HCT116 (cell line): ENCODE results near the gene FMO4. TPM values are rescaled to one million over a fixed set of nuclear protein-coding genes. Genes with fewer than 3 reads are reported as not detected.

Experiments
- ATAC-seq: fragments of 200-7000 bp; cut with Tn5 transposase; 2 replicates; pipeline ENCODE4 v1.9.1; 2020; ENCODE audit warnings: mild to moderate bottlenecking, moderate library complexity
- BruUV-seq: library from RNA; stranded (reverse); fragments of 400-500 nt; replicated peaks from 2 replicates; lab custom pipeline; 2021; lab: Mats Ljungman, UMichigan
- CTCF ChIA-PET: fragments of 300-600 bp; sonication (Branson Sonifier 250); formaldehyde crosslinking; loops from one replicate; lab custom pipeline; 2021; ENCODE audit warnings: antibody characterized with exemption; lab: Charles Lee
- POLR2A ChIA-PET: fragments of 300-600, 350-600 bp; sonication (Branson Sonifier 250); formaldehyde crosslinking; loops from one replicate; lab custom pipeline; 2021; ENCODE audit warnings: antibody characterized with exemption; lab: Charles Lee
- RAD21 ChIA-PET, 2 experiments: fragments of 300-600 bp; sonication (Branson Sonifier 250); formaldehyde crosslinking; loops; one replicate each; lab custom pipeline; 2023; ENCODE audit warnings: low total read pairs in 2 of 2; ENCODE audit not compliant: uncharacterized antibody in 2 of 2, unreplicated experiment in 2 of 2, low non-redundant PET in 1 of 2; lab: Charles Lee
- DNase-seq: peaks from one replicate; pipeline ENCODE4 v3.0.0-alpha.2; 2010; ENCODE audit warnings: low read depth, low spot score
- H2AFZ ChIP-seq: fragments of 200-600 bp; shearing (Covaris generic), sonication (generic); 2 replicates; pipeline ENCODE4 v1.6.1; 2017; ENCODE audit warnings: low read depth, mixed run types, mixed read lengths, antibody characterized with exemption, low read length; ENCODE audit not compliant: poor library complexity, severe bottlenecking
- H3K27ac ChIP-seq: 2 replicates; pipeline ENCODE4 v1.5.1; 2012; ENCODE audit warnings: low read depth, low read length
- H3K27me3 ChIP-seq: fragments of 200-600 bp; sonication (generic); 2 replicates; pipeline ENCODE4 v1.6.1; 2016; ENCODE audit warnings: mixed run types, low read length, mixed read lengths; ENCODE audit not compliant: insufficient read depth
- H3K36me3 ChIP-seq, 2 experiments: fragments of 200-500 bp in 1 of 2; fragments of 200-600 bp in 1 of 2; sonication (Bioruptor generic) in 1 of 2; sonication (generic) in 1 of 2; 2 replicates each; pipeline versions ENCODE4 v1.5.1 to v1.6.1; 2014 to 2016; ENCODE audit warnings: low read length in 2 of 2, inconsistent platforms in 1 of 2, mixed read lengths in 1 of 2, mixed run types in 1 of 2; ENCODE audit not compliant: insufficient read depth in 2 of 2, control insufficient read depth in 1 of 2
- H3K4me1 ChIP-seq, 2 experiments: fragments of 200-600 bp in 1 of 2; sonication (generic) in 1 of 2; 2 replicates each; pipeline versions ENCODE4 v1.5.1 to v1.6.1; 2012 to 2017; ENCODE audit warnings: low read length in 2 of 2, inconsistent platforms in 1 of 2, mild to moderate bottlenecking in 1 of 2, mixed read lengths in 1 of 2, mixed run types in 1 of 2, moderate library complexity in 1 of 2; ENCODE audit not compliant: insufficient read depth in 2 of 2, control insufficient read depth in 1 of 2
- H3K4me2 ChIP-seq: fragments of 200-600 bp; sonication (generic); 2 replicates; pipeline ENCODE4 v1.6.1; 2017; ENCODE audit warnings: mixed run types, low read length, mixed read lengths
- H3K4me3 ChIP-seq, 2 experiments: fragments of 200-600 bp in 1 of 2; sonication (generic) in 1 of 2; replicated peaks in 1 of 2; 2 replicates each; pipeline ENCODE4 v1.5.1; 2011 to 2016; ENCODE audit warnings: low read length in 2 of 2, control low read depth in 1 of 2, low read depth in 1 of 2, mild to moderate bottlenecking in 1 of 2, mixed read lengths in 1 of 2, mixed run types in 1 of 2
- H3K79me2 ChIP-seq: fragments of 200-600 bp; sonication (generic); 2 replicates; pipeline ENCODE4 v1.6.1; 2017; ENCODE audit warnings: mild to moderate bottlenecking, mixed run types, low read length, moderate library complexity, mixed read lengths; ENCODE audit not compliant: insufficient read depth
- H3K9ac ChIP-seq: fragments of 200-600 bp; sonication (generic); 2 replicates; pipeline ENCODE4 v1.6.1; 2016; ENCODE audit warnings: low read length, mixed read lengths
- H3K9me2 ChIP-seq: fragments of 200-600 bp; sonication (generic), shearing (Covaris generic); 2 replicates; pipeline ENCODE4 v1.6.1; 2017; ENCODE audit warnings: mixed run types, mild to moderate bottlenecking, moderate library complexity; ENCODE audit not compliant: insufficient read depth
- H3K9me3 ChIP-seq, 2 experiments: fragments of 200-500 bp in 1 of 2; fragments of 200-600 bp in 1 of 2; sonication (Bioruptor generic) in 1 of 2; sonication (generic) in 1 of 2; 2 replicates each; pipeline ENCODE4 v1.6.1; 2014 to 2017; ENCODE audit warnings: low read length in 2 of 2, mixed read lengths in 2 of 2, inconsistent platforms in 1 of 2, low read depth in 1 of 2, mild to moderate bottlenecking in 1 of 2, mixed run types in 1 of 2, moderate library complexity in 1 of 2; ENCODE audit not compliant: control insufficient read depth in 1 of 2, insufficient read depth in 1 of 2
- H4K20me1 ChIP-seq: fragments of 200-600 bp; sonication (generic), shearing (Covaris generic); 2 replicates; pipeline ENCODE4 v1.6.1; 2017; ENCODE audit warnings: mixed run types, mild to moderate bottlenecking, moderate library complexity; ENCODE audit not compliant: insufficient read depth
- CBX3 ChIP-seq: IDR thresholded peaks from 2 replicates; pipeline ENCODE4 v1.6.1; 2012; ENCODE audit warnings: low read depth
- CEBPB ChIP-seq: IDR thresholded peaks from 2 replicates; pipeline ENCODE4 v1.6.1; 2012; ENCODE audit warnings: low read depth
- ELF1 ChIP-seq: IDR thresholded peaks from 2 replicates; pipeline ENCODE4 v1.6.1; 2012; ENCODE audit warnings: low read depth, borderline replicate concordance
- EZH2 ChIP-seq: fragments of 200-600 bp; sonication (generic); IDR thresholded peaks from 2 replicates; pipeline ENCODE4 v1.6.1; 2017; ENCODE audit warnings: antibody characterized with exemption, mixed run types
- EZH2phosphoT487 ChIP-seq: fragments of 200-600 bp; IDR thresholded peaks from 2 replicates; pipeline ENCODE4 v1.6.1; 2018; ENCODE audit warnings: antibody characterized with exemption, borderline replicate concordance
- FOSL1 ChIP-seq: IDR thresholded peaks from 2 replicates; pipeline ENCODE4 v1.6.1; 2012; ENCODE audit warnings: low read depth
- JUND ChIP-seq: IDR thresholded peaks from 2 replicates; pipeline ENCODE4 v1.6.1; 2012
- POLR2AphosphoS5 ChIP-seq: IDR thresholded peaks from 2 replicates; pipeline ENCODE4 v1.6.1; 2011; ENCODE audit warnings: mild to moderate bottlenecking, low read depth, low read length, moderate library complexity
- RAD21 ChIP-seq: IDR thresholded peaks from 2 replicates; pipeline ENCODE4 v1.6.1; 2012; ENCODE audit warnings: low read depth, mild to moderate bottlenecking
- SIN3A ChIP-seq: IDR thresholded peaks from 2 replicates; pipeline ENCODE4 v1.6.1; 2012; ENCODE audit warnings: low read depth
- SP1 ChIP-seq: IDR thresholded peaks from 2 replicates; pipeline ENCODE4 v1.6.1; 2012; ENCODE audit warnings: low read depth
- SRF ChIP-seq: IDR thresholded peaks from 2 replicates; pipeline ENCODE4 v1.6.1; 2012; ENCODE audit warnings: low read depth
- TCF7L2 ChIP-seq: IDR thresholded peaks from 2 replicates; pipeline ENCODE4 v1.7.0; 2011; ENCODE audit warnings: borderline replicate concordance, inconsistent platforms; ENCODE audit not compliant: insufficient read depth, insufficient read length; ENCODE audit errors: extremely low read depth
- YY1 ChIP-seq: IDR thresholded peaks from 2 replicates; pipeline ENCODE4 v1.6.1; 2011; ENCODE audit warnings: low read length, low read depth, moderate library complexity, mild to moderate bottlenecking; ENCODE audit not compliant: insufficient replicate concordance; ENCODE audit errors: extremely low read depth
- ZFX ChIP-seq: fragments of 450-650 bp; IDR thresholded peaks from 2 replicates; pipeline ENCODE4 v1.6.1; 2017
- intact Hi-C: fragments of 100-400 bp; cut with micrococcal nuclease; formaldehyde crosslinking; loops from 2 replicates; pipeline ENCODE4 v1.10.0; 2022
- total RNA-seq: library from RNA; stranded (reverse); gene quantifications from one replicate; pipeline ENCODE4 v1.2.1, GENCODE V29; 2021; ENCODE audit not compliant: unreplicated experiment
- TF ChIP-seq, protein P1 (sequence below): IDR thresholded peaks from 2 replicates; pipeline ENCODE4 v1.6.1; 2012

Gene FMO4
- total RNA-seq, 1 experiment from 2014 or later, result 1.4 TPM

DNA sequence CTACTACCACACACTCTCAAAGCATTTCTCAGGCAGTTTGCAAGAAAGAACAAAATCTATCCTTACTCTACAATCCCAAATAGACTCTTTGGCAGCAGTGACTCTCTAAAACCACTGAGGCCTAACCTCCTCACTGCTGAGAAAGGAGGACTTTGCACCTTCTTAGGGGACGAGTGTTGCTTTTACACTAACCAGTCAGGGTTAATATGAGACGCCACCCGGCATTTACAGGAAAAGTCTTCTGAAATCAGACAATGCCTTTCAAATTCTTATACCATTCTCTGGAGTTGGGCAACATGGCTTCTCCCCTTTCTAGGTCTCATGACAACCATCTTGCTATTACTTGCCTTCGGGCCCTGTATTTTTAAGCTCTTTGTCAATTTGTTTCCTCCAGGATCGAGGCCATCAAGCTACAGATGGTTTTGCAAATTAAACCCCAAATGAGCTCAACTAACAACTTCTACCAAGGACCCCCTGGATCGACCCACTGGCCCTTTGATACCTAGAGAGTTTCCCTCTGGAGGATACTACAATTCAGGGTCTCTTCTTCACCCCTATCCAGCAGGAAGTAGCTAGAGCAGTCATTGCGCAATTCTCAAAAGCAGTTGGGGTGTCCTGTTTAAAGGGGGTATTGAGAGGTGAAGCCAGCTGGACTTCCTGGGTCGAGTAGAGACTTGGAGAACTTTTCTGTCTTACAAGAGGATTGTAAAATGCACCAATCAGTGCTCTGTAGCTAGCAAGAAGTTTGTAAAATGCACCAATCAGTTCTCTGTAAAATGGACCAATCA is 2.0 kb upstream of the FMO4 start:
- Histone ChIP-seq H3K4me1 (peaks cover 7 to 12% of the 10 kb centered on the region in 2 experiments; a peak in 3 of 4 replicates), H3K79me2 (no peaks in the 10 kb centered on the region), H3K9me2 (no peaks in the 10 kb centered on the region), H3K4me2 (no peak overlapping the region), H3K27me3 (no peaks in the 10 kb centered on the region), H3K9me3 (no peaks in the 10 kb centered on the region), H4K20me1 (no peaks in the 10 kb centered on the region), H3K4me3 (no peak overlapping the region), H3K9ac (no peak overlapping the region), H2AFZ (no peak overlapping the region), H3K27ac (no peak overlapping the region), H3K36me3 (no peaks in the 10 kb centered on the region)
- ChIA-PET POLR2A (no interaction called here), RAD21 (interaction anchor here in 1 of 2 experiments (2.1 kb wide), 1 partner anchor 67 kb away, joined by 13 read pairs; no protein-coding TSS in a partner anchor), CTCF (interaction anchor here (2.7 to 2.8 kb wide), 2 partner anchors 231 to 344 kb away, joined by 52 to 97 read pairs; no protein-coding TSS in a partner anchor)
- ATAC-seq, result no peak
- no peak for DNase-seq
- no peak for TF ChIP-seq ELF1
- TF ChIP-seq EZH2phosphoT487, result no peak
- no peak for TF ChIP-seq CBX3
- no peak for TF ChIP-seq SIN3A
- no peak for TF ChIP-seq SRF
- TF ChIP-seq YY1, result no peak
- no peak for TF ChIP-seq ZFX
- TF ChIP-seq SP1, result no peak
- TF ChIP-seq TCF7L2, result no peak
- TF ChIP-seq RAD21, result no peak
- TF ChIP-seq EZH2, result no peak
- no peak for TF ChIP-seq POLR2AphosphoS5
- no peak for TF ChIP-seq FOSL1
- TF ChIP-seq, protein P1, sequence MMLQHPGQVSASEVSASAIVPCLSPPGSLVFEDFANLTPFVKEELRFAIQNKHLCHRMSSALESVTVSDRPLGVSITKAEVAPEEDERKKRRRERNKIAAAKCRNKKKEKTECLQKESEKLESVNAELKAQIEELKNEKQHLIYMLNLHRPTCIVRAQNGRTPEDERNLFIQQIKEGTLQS, result no peak
- TF ChIP-seq JUND, result no peak
- TF ChIP-seq CEBPB, result no peak
- no TSS peak for BruUV-seq
- intact Hi-C loops, result loop anchor here (5.0 kb wide), 2 partner anchors 65 to 95 kb away; partner anchors contain the start of gene FMO1
